Left forelimb (tissue), 1 donor: ENCODE results near the gene DCPS.
"Not testable (repeated sequence)": the region's sequence is repeated elsewhere in the genome, so short reads cannot be mapped to it uniquely, and the experiment has no call there.

Experiments used
- DNase-seq: peaks from one replicate; pipeline ENCODE4 v3.0.0-alpha.2; 2018; ENCODE audit warnings: low spot score

DCPS gene

DNA sequence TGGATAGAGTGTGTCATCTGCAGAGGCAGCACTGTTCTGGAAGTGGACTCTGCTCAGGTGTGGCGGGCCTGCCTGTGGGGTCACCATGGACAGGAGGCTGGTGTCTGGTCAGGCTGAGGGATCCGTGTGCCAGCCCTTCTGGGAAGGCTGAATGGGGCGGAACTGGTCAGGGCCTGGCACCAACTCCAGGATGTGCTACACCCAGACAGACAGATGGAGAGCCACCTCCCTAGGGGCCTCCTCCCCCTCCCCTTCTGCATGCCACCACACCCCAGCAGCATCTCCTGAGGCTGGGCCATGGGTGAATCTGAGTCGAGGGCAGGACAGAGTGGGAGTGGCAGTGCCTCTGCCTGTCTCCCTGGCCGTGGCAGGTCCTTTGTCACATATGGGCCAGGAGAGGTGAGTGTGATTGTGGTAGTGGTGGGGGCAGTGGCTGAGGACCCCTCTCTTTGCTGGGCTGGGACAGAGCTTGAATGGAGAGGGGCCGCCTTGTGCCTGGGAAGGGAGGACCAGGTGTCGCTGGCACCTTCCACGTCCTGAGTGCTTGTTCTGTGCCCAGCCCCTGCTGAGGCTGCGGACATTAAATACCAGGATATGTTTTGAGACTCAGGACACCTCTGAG, 80.7 kb downstream of the DCPS start:
- no peak for DNase-seq

DNA sequence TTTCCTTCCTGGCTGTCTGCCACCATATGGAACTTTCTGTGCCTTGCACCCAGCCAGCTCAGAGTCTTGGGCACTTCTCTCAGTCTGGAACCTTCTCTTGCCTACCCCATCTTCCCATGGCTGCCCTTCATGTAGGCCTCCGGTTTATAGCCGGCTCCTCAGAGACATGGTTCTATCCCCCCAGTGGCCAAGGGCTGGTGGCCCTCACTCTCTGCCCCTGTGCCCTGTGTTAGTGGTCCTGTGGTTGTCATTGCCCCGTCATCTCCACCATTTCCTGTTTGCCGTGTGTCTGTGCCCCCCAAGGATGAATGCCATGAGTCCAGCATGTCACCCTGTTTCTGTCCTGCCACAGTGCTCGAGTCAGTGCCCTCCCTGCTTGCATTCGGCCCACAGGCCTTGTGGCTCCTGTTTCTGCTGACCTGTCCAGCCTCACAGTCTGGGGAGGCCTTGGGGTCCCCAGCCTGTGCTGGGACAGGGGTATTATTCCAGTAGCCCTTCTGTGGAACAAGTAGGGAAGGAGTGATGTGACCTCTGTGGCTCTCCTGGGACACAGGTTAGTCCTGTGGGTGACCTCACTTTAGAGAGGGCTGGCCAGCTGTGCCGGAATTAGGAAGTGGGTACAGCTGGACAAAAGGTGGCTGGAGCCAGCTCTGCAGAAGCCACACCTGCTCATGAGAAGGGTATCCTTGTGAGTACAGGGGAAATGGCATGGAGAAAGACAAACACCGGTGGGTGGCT, 82.3 kb downstream of the DCPS start:
- DNase-seq = no peak

DNA sequence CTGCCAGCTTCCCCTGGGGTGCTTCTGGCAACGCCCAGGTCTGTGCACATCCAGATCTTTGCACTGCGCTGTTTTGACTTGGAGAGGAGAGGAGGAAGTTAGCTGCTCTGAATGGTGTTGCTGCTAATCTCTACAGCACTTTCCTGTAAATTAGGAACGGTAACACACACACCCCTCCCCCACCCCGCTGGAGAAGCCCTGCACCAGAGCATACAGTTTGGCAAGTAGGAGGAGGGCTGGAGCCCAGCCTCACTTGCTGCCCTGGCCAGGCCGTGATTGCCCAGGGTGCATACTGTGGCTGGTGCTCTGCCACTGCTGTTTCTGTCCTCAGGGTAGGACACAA, 82.8 kb downstream of the DCPS start:
- DNase-seq = not testable (repeated sequence)

DNA sequence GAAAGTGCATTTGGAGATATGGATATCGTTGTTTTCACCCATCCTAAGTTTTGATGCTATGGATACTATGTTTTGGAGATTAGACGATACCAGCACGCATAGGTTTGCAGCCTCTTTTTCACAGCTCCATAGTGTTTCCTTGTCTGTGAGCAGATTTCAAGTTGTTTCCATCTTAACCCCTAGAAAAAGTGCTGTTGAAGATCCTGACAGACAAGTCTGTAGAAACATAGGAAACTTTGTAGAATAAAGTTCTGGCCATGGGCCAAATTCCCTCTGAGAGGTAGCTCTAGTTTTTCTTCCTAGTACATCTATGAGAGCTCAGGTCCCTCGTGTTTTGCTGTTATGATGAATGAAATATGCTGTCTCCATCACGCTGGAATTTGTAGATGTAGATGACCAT, 84.0 kb downstream of the DCPS start:
- no peak for DNase-seq

DNA sequence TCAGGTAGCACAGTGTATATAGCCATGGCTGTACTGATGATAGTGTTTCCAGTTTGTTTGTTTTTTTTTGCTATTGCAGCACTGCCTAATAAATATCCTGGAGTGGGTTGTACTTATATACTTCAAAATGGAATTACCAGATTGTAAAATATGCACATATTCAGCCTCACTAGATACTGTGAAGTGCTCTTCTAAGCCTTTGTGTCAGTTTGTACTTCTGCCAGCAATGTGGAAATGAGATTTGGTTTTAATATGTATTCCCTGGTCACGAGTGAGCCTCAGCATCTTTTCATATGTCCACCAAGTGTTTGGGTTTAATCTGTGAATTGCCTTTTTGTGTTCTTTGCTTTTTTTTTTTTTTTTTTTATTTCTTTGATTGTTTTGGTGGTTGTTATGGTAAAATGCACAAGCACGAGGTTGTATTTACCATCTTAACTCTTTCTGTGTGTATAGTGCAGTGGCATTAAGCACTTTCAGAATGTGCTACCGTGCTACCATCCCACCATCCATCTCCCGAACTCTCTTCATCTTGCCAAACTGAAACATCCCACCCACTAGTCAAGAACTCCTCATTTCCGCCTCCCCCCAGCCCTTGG, 86.5 kb downstream of the DCPS start:
- no peak for DNase-seq

DNA sequence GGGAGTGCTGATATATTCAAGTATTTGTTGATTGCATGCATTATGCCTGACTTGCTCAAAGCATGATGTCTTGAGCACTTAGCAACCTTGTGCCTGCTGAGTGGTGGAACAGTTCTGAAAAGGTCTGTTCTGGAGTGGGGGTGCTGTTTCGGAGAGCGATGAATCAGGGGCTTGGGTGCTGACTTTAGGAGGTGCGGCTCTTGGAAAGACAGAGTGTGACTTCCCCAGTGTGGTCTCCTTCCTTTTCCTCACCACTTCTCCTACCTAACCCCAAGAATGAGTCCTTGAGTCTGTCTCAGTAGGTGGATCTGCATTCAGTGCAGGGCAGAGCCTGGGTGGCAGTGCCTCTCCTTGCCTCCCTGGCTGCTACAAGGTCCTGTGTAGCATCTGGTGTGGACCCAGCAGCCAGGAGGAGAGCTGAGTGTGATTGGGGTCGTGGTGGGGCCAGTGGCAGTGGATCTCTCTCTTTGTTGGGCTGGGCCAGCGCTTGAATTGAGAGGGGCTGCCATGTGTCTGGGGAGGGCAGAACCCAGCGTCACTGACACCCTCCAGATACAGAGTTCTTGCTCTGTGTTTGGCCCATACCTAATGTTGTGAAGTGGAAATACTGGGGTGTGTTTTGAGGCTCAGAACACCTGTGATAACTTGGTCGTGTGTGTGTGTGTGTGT, 87.6 kb downstream of the DCPS start:
- no peak for DNase-seq

DNA sequence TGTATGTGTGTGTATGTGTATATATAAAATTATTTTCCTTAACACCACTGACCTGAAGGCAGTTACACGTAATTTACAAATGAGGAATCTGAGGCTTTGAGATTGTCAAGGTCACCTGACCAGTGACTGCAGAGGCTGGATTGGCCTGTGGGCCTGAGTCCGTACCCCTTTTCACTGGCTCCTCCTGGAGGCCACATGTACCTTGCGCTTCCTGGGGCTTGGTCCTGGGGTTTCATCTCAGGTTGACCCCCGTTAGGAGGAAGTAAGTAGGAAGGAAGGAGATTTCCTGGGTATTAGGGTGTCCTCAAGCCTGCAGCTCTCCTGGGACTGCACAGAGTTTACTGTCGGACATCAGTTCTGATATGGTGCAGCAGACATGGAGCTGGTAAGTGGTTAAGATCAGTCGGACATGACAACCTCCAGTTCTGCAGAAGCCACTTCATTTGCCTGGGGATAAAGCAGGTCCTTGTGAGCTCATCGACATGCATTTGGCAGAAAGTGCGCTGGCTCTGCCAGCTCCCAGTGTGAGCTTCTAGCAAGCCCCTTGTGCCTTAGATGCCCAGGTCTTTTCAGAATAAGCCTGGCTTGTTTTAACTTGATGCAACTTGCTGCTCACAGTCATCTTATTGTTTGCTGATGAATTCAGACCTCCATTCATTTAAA, 88.2 kb downstream of the DCPS start:
- no peak for DNase-seq

DNA sequence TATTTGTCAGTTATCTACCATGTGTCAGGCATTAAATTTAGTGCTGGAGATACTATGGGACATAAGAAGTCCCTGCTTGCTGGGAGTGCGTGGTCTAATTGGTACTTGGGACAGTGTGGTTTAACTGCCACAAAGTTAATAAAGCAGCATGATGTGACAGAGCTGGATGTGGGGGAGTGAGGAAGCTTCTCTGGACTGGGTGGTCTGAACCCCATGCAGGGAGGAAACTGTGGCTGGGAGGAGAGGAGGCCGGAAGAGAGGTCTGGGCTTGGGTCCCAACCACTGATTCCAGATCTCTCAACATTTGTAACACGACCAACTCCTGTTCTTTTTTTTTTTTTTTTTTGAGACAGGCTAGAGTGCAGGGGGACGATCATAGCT, 88.8 kb downstream of the DCPS start:
- DNase-seq = no peak

DNA sequence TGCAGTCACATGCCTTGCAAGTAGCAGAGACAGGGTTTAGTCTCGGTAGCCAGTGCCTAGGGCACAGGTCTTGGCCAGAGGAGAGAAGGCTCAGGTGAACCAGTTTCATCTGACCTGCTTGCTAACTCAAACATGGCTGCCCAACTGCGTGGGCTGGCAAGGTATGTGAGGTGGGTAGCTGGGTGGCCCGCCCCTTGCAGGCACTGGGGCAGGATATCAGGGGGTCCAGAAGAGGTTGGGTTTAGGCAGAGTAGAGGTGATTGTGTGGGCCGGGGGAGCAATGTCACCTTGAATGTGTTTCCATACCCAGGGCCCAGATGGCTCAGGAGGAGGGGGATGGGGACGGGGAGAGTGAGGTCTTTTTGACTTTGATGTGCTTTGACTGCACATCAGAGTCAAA, 89.3 kb downstream of the DCPS start:
- no peak for DNase-seq

DNA sequence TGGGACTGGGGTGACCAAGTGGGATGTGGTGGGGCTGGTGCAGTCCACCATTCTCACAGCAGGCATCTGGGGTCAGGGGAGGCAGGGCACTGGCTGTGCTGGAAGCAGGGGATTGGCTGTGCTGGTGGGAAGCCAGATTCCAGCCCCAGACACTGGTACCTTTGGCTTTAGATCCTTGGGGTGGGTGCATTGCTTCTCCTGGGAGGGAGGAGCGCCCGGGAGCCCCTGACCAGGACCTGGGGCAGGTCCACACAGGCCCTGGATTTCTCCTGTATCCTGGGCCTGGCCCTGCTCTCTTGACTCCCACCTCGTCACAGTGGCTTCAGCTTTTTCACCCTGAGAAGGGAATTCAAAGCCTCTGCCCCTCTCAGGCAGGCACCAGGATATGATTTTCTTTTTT, 90.2 kb downstream of the DCPS start:
- no peak for DNase-seq

DNA sequence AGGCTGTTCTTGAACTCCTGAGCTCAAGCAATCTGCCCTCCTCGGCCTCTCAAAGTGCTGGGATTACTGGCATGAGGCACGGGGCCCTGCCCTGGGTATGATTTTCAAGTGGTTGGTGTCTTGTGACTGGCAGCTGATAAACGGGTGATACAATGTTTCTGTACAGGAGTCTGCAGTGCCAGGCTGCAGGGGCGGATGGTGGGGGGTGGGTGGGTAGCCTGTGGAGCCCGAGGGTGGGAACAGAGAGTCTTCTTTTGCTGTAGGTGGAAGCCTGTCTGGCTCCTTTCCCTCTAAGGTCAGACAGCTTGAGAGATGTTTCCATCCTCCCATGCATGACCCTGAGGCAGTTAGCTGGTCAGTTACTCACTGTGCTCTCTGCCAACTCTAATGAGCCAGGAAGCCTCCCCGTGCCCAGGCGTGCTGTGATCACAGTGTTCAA, 90.8 kb downstream of the DCPS start:
- DNase-seq = not testable (repeated sequence)
